Measurements from ENCODE around the gene GTF2I. TPM values are rescaled to one million over a fixed set of nuclear protein-coding genes. Genes with fewer than 3 reads are reported as not detected.

GTF2I gene
- 161 and 171 TPM in 2 replicates for total RNA-seq

GRCh38 chr7:74657692-74658177 is at the start of gene GTF2I:
GTF2I (plus strand) TSS chr7:74657718; CDS start chr7:74689129, 31,411 bp downstream.

GRCh38 chr7:74773760-74774750 is 116.5 kb downstream of the GTF2I start, which contains the start of gene NCF1:
NCF1 (plus strand) TSS chr7:74774011; CDS start chr7:74774032, 21 bp downstream.

Other genes starting within 250 kb of the GTF2I start
- gene GTF2IRD1, start 203.8 kb upstream of the GTF2I start, total RNA-seq = 19.6 and 30.6 TPM in 2 replicates
- not detected in 2 replicates for gene NCF1, start 116.3 kb downstream of the GTF2I start, total RNA-seq
- 11.1 and 15.3 TPM in 2 replicates for gene GTF2IRD2, start 193.9 kb downstream of the GTF2I start, total RNA-seq